ENCODE data around the gene ULK1. TPM values are rescaled to one million over a fixed set of nuclear protein-coding genes. Genes with fewer than 3 reads are reported as not detected.

The ULK1 gene
- total RNA-seq, 1 experiment from 2014 or later: 67.8 TPM

GRCh38 chr12:131917711-131918306, 23.4 kb downstream of the ULK1 start:
- Mint-ChIP-seq H3K36me3 (peaks cover 13% of the 10 kb centered on the region), H3K27me3 (ENCODE audit: low read depth) (no peaks in the 10 kb centered on the region), H3K4me1 (no peaks in the 10 kb centered on the region), H3K27ac (no peak overlapping the region), H3K4me3 (no peak overlapping the region), H3K9me3 (no peaks in the 10 kb centered on the region)
- CTCF ChIA-PET: no interaction called here
- DNase-seq (ENCODE audit: low spot score): no peak
- POLR2A ChIA-PET: interaction anchor here (0.8 kb wide), 1 partner anchor 24 kb away, joined by 3 read pairs; no protein-coding TSS in a partner anchor
- ATAC-seq: no peak
- TF ChIP-seq STAT6 (CRISPR knock-in tag; conservative IDR thresholded peaks at IDR 0.05; ENCODE audit: low read depth): no peak
- no peak for TF ChIP-seq CREB1 (CRISPR knock-in tag; IDR thresholded peaks at IDR 0.05)
- TF ChIP-seq JUN (CRISPR knock-in tag; IDR thresholded peaks at IDR 0.05): no peak
- TF ChIP-seq ZNF425 (CRISPR knock-in tag; conservative IDR thresholded peaks at IDR 0.05): no peak
- no peak for TF ChIP-seq GTF2I (CRISPR knock-in tag; conservative IDR thresholded peaks at IDR 0.05)
- TF ChIP-seq CBFB (CRISPR knock-in tag; IDR thresholded peaks at IDR 0.05; ENCODE audit: low read depth): no peak
- TF ChIP-seq ETV6 (CRISPR knock-in tag; IDR thresholded peaks at IDR 0.05): no peak
- no peak for TF ChIP-seq ZNF263 (CRISPR knock-in tag; IDR thresholded peaks at IDR 0.05; ENCODE audit: low read depth)
- TF ChIP-seq HMGA2 (CRISPR knock-in tag; IDR thresholded peaks at IDR 0.05): no peak
- no peak for TF ChIP-seq AR (CRISPR knock-in tag; IDR thresholded peaks at IDR 0.05)
- TF ChIP-seq ZNF416 (CRISPR knock-in tag; IDR thresholded peaks at IDR 0.05): no peak
- TF ChIP-seq CDX4 (CRISPR knock-in tag; IDR thresholded peaks at IDR 0.05; ENCODE audit: borderline replicate concordance): no peak

- POLR2A ChIA-PET: no interaction called here
Observed at GRCh38 chr12:131918311-131919050, 24.1 kb downstream of the ULK1 start.

More at GRCh38 chr12:131918311-131919050, 24.1 kb downstream of the ULK1 start:
- Mint-ChIP-seq H3K4me3 (no peak overlapping the region), H3K4me1 (no peaks in the 10 kb centered on the region), H3K27me3 (ENCODE audit: low read depth) (no peaks in the 10 kb centered on the region), H3K36me3 (peaks cover 13% of the 10 kb centered on the region; the same call in 1 of the 2 replicates), H3K9me3 (no peaks in the 10 kb centered on the region), H3K27ac (no peak overlapping the region)
- no peak for DNase-seq (ENCODE audit: low spot score)
- TF ChIP-seq SP1 (CRISPR knock-in tag; conservative IDR thresholded peaks at IDR 0.05) (no peak), HMGA2 (CRISPR knock-in tag; IDR thresholded peaks at IDR 0.05) (no peak), NR3C1 (CRISPR knock-in tag; conservative IDR thresholded peaks at IDR 0.05; ENCODE audit: low read depth) (no peak), ETV6 (CRISPR knock-in tag; IDR thresholded peaks at IDR 0.05) (no peak)
- CTCF ChIA-PET: no interaction called here
- no peak for ATAC-seq
